ENCODE results near the gene DUSP1.

DUSP1 gene

GRCh38 chr5:172795318-172795977, 24.5 kb upstream of the DUSP1 start:
- no peak for TF ChIP-seq CTCF (IDR thresholded peaks at IDR 0.05; ENCODE audit: insufficient read depth, low read length, poor library complexity, severe bottlenecking)
- no peaks in the 10 kb centered on the region for H3K36me3 ChIP-seq (ENCODE audit: control insufficient read depth, insufficient read depth, low read length)
- H3K4me3 ChIP-seq (replicated peaks; ENCODE audit: low read depth, low read length): no peak overlapping the region
- H3K27me3 ChIP-seq (replicated peaks; ENCODE audit: control insufficient read depth, insufficient read depth, low read length): no peaks in the 10 kb centered on the region
- no peak for DNase-seq (ENCODE audit: extremely low read depth, insufficient read length)

- H3K4me3 ChIP-seq (replicated peaks; ENCODE audit: low read depth, low read length): no peak overlapping the region
- H3K36me3 ChIP-seq (ENCODE audit: control insufficient read depth, insufficient read depth, low read length): no peaks in the 10 kb centered on the region
- H3K27me3 ChIP-seq (replicated peaks; ENCODE audit: control insufficient read depth, insufficient read depth, low read length): no peaks in the 10 kb centered on the region
- no peak for TF ChIP-seq CTCF (IDR thresholded peaks at IDR 0.05; ENCODE audit: insufficient read depth, low read length, poor library complexity, severe bottlenecking)
- peak; percentile 47 for DNase-seq (ENCODE audit: extremely low read depth, insufficient read length)
Measured at GRCh38 chr5:172793577-172794488, 22.8 kb upstream of the DUSP1 start.

- H3K27me3 ChIP-seq (replicated peaks; ENCODE audit: control insufficient read depth, insufficient read depth, low read length): no peaks in the 10 kb centered on the region
- no peak overlapping the region for H3K4me3 ChIP-seq (replicated peaks; ENCODE audit: low read depth, low read length)
- TF ChIP-seq CTCF (IDR thresholded peaks at IDR 0.05; ENCODE audit: insufficient read depth, low read length, poor library complexity, severe bottlenecking): no peak
- H3K36me3 ChIP-seq (ENCODE audit: control insufficient read depth, insufficient read depth, low read length): no peaks in the 10 kb centered on the region
- no peak for DNase-seq (ENCODE audit: extremely low read depth, insufficient read length)
Measured at GRCh38 chr5:172792701-172793570, 21.9 kb upstream of the DUSP1 start.

- TF ChIP-seq CTCF (IDR thresholded peaks at IDR 0.05; ENCODE audit: insufficient read depth, low read length, poor library complexity, severe bottlenecking): no peak
- DNase-seq (ENCODE audit: extremely low read depth, insufficient read length): no peak
- no peaks in the 10 kb centered on the region for H3K36me3 ChIP-seq (ENCODE audit: control insufficient read depth, insufficient read depth, low read length)
- H3K4me3 ChIP-seq (replicated peaks; ENCODE audit: low read depth, low read length): no peak overlapping the region
- no peaks in the 10 kb centered on the region for H3K27me3 ChIP-seq (replicated peaks; ENCODE audit: control insufficient read depth, insufficient read depth, low read length)
Measured at GRCh38 chr5:172791726-172792445, 20.9 kb upstream of the DUSP1 start.

GRCh38 chr5:172791286-172791685, 20.3 kb upstream of the DUSP1 start:
- no peaks in the 10 kb centered on the region for H3K27me3 ChIP-seq (replicated peaks; ENCODE audit: control insufficient read depth, insufficient read depth, low read length)
- H3K36me3 ChIP-seq (ENCODE audit: control insufficient read depth, insufficient read depth, low read length): no peaks in the 10 kb centered on the region
- TF ChIP-seq CTCF (IDR thresholded peaks at IDR 0.05; ENCODE audit: insufficient read depth, low read length, poor library complexity, severe bottlenecking): no peak
- no peak overlapping the region for H3K4me3 ChIP-seq (replicated peaks; ENCODE audit: low read depth, low read length)
- DNase-seq (ENCODE audit: extremely low read depth, insufficient read length): no peak

All from GM06990 (cell line).